ENCODE data around the gene FAAH2. TPM values are rescaled to one million over a fixed set of nuclear protein-coding genes. Genes with fewer than 3 reads are reported as not detected.

FAAH2 gene
- total and polyA plus RNA-seq, 7 donors = 1.3 to 22.2 (median 3.6) TPM; not detected in 2

- Histone ChIP-seq H3K4me1 (no peaks in the 10 kb centered on the region), H3K27ac (no peak overlapping the region), H3K4me3 (no peak overlapping the region), H3K27me3 (no peaks in the 10 kb centered on the region), H3K9me3 (no peaks in the 10 kb centered on the region), H3K36me3 (no peaks in the 10 kb centered on the region)
- no peak for DNase-seq
- 88 to 96% methylated on average over 2 of the region's 2 CpGs for WGBS, 2 donors
- intact Hi-C loops (cut with DNase I) = no loop called here
- no peak for TF ChIP-seq POLR2A (IDR thresholded peaks at IDR 0.05)
- no peak for TF ChIP-seq EP300 (IDR thresholded peaks at IDR 0.05)
- TF ChIP-seq CTCF (IDR thresholded peaks at IDR 0.05) = no peak
- no peak for TF ChIP-seq POLR2AphosphoS5 (IDR thresholded peaks at IDR 0.05)
These were observed 135.8 kb downstream of the FAAH2 start for GRCh38 chrX:57422289-57422688.

- Histone ChIP-seq H3K36me3 (no peaks in the 10 kb centered on the region), H3K9me3 (no peaks in the 10 kb centered on the region), H3K4me3 (no peak overlapping the region), H3K27me3 (no peaks in the 10 kb centered on the region), H3K27ac (no peak overlapping the region), H3K4me1 (no peaks in the 10 kb centered on the region)
- TF ChIP-seq EP300 (IDR thresholded peaks at IDR 0.05) = no peak
- TF ChIP-seq POLR2A (IDR thresholded peaks at IDR 0.05) = no peak
- TF ChIP-seq CTCF (IDR thresholded peaks at IDR 0.05) = no peak
- TF ChIP-seq POLR2AphosphoS5 (IDR thresholded peaks at IDR 0.05) = no peak
- intact Hi-C loops (cut with DNase I) = no loop called here
- WGBS, 2 donors = 84 to 97% methylated on average over 2 of the region's 2 CpGs
- no peak for DNase-seq
These were observed 136.3 kb downstream of the FAAH2 start for GRCh38 chrX:57422790-57423189.

GRCh38 chrX:57445076-57445475, 158.6 kb downstream of the FAAH2 start:
- intact Hi-C loops (cut with DNase I) = no loop called here
- Histone ChIP-seq H3K4me1 (no peaks in the 10 kb centered on the region), H3K4me3 (no peak overlapping the region), H3K27me3 (no peaks in the 10 kb centered on the region), H3K27ac (no peak overlapping the region), H3K36me3 (no peaks in the 10 kb centered on the region), H3K9me3 (no peaks in the 10 kb centered on the region)
- no peak for TF ChIP-seq POLR2A (IDR thresholded peaks at IDR 0.05)
- TF ChIP-seq CTCF (IDR thresholded peaks at IDR 0.05) = no peak
- TF ChIP-seq POLR2AphosphoS5 (IDR thresholded peaks at IDR 0.05) = no peak
- TF ChIP-seq EP300 (IDR thresholded peaks at IDR 0.05) = no peak
- WGBS, 2 donors = 74 to 77% methylated on average over 5 of the region's 5 CpGs
- DNase-seq = no peak

GRCh38 chrX:57445832-57446231, 159.3 kb downstream of the FAAH2 start:
- H3K4me1 ChIP-seq = no peaks in the 10 kb centered on the region
- 97% methylated on average over 1 of the region's 1 CpG for WGBS, 2 donors
- no peak for DNase-seq
- H3K4me3 ChIP-seq = no peak overlapping the region
- no peaks in the 10 kb centered on the region for H3K27me3 ChIP-seq
- intact Hi-C loops (cut with DNase I) = no loop called here
- TF ChIP-seq CTCF (IDR thresholded peaks at IDR 0.05) = no peak
- TF ChIP-seq POLR2AphosphoS5 (IDR thresholded peaks at IDR 0.05) = no peak
- TF ChIP-seq POLR2A (IDR thresholded peaks at IDR 0.05) = no peak
- no peak for TF ChIP-seq EP300 (IDR thresholded peaks at IDR 0.05)
- no peaks in the 10 kb centered on the region for H3K36me3 ChIP-seq
- H3K9me3 ChIP-seq = no peaks in the 10 kb centered on the region
- no peak overlapping the region for H3K27ac ChIP-seq

- no peaks in the 10 kb centered on the region for H3K27me3 ChIP-seq
- no peak for DNase-seq
- no peak for TF ChIP-seq POLR2A (IDR thresholded peaks at IDR 0.05)
- no peak for TF ChIP-seq CTCF (IDR thresholded peaks at IDR 0.05)
- TF ChIP-seq EP300 (IDR thresholded peaks at IDR 0.05) = no peak
- TF ChIP-seq POLR2AphosphoS5 (IDR thresholded peaks at IDR 0.05) = no peak
- no peaks in the 10 kb centered on the region for H3K4me1 ChIP-seq
- H3K36me3 ChIP-seq = no peaks in the 10 kb centered on the region
- no peak overlapping the region for H3K4me3 ChIP-seq
- H3K9me3 ChIP-seq = no peaks in the 10 kb centered on the region
- 85 to 86% methylated on average over 2 of the region's 2 CpGs for WGBS, 2 donors
- intact Hi-C loops (cut with DNase I) = no loop called here
- no peak overlapping the region for H3K27ac ChIP-seq
These were observed 161.3 kb downstream of the FAAH2 start for GRCh38 chrX:57447856-57448255.
